NCI-H748 (cell line): ENCODE results near the gene FIGN.

ENCODE experiments used
- DNase-seq: peaks from one replicate; lab custom pipeline; 2025; ENCODE audit not compliant: unreplicated experiment; lab: John Stamatoyannopoulos, UW

Gene FIGN

GRCh38 chr2:163573652-163574051 is 162.2 kb downstream of the FIGN start:
- no peak for DNase-seq

GRCh38 chr2:163572850-163573249 is 163.0 kb downstream of the FIGN start:
- DNase-seq, result no peak

GRCh38 chr2:163571423-163572102 is 164.2 kb downstream of the FIGN start:
- no peak for DNase-seq

- no peak for DNase-seq
Measured at GRCh38 chr2:163570391-163570790, 165.4 kb downstream of the FIGN start.

- DNase-seq, result no peak
Measured at GRCh38 chr2:163565192-163565591, 170.6 kb downstream of the FIGN start.

GRCh38 chr2:163564236-163564635 is 171.6 kb downstream of the FIGN start:
- no peak for DNase-seq

- DNase-seq, result no peak
Measured at GRCh38 chr2:163563336-163563735, 172.5 kb downstream of the FIGN start.

GRCh38 chr2:163558251-163559021 is 177.4 kb downstream of the FIGN start:
- DNase-seq, result peak; percentile 37

- DNase-seq, result no peak
Measured at GRCh38 chr2:163556511-163556910, 179.3 kb downstream of the FIGN start.

- no peak for DNase-seq
Measured at GRCh38 chr2:163554864-163555263, 180.9 kb downstream of the FIGN start.

GRCh38 chr2:163553601-163554000 is 182.2 kb downstream of the FIGN start:
- peak; percentile 60 for DNase-seq

- no peak for DNase-seq
Measured at GRCh38 chr2:163552758-163553157, 183.1 kb downstream of the FIGN start.

- DNase-seq, result no peak
Measured at GRCh38 chr2:163551616-163552373, 184.0 kb downstream of the FIGN start.

- no peak for DNase-seq
Measured at GRCh38 chr2:163548970-163549369, 186.8 kb downstream of the FIGN start.
